Liver (tissue), 3 donors: ENCODE measurements around the gene CYP3A5.
"Not testable (repeated sequence)": the region's sequence is repeated elsewhere in the genome, so short reads cannot be mapped to it uniquely, and the experiment has no call there.

Experiments used
- CTCF ChIP-seq: fragments of 150-350 bp; IDR thresholded peaks from 2 replicates; pipeline ENCODE4 v1.5.1; 2017; ENCODE audit warnings: improper control_type of control experiment, low read depth, low read length; ENCODE audit not compliant: missing input control
- EGR1 ChIP-seq, 2 donors: IDR thresholded peaks; 2 replicates each; pipeline ENCODE4 v1.6.1; 2016 to 2018; ENCODE audit warnings: antibody characterized with exemption in 2 of 2, low read depth in 2 of 2
- MAX ChIP-seq: IDR thresholded peaks from 2 replicates; pipeline ENCODE4 v1.6.1; 2016; ENCODE audit warnings: antibody characterized with exemption
- SP1 ChIP-seq: IDR thresholded peaks from 2 replicates; pipeline ENCODE4 v1.6.1; 2018; ENCODE audit warnings: antibody characterized with exemption, mild to moderate bottlenecking
- TF ChIP-seq, protein P1 (sequence below): IDR thresholded peaks from 2 replicates; pipeline ENCODE4 v1.6.1; 2016; ENCODE audit warnings: antibody characterized with exemption, mild to moderate bottlenecking
- TF ChIP-seq, protein P2 (sequence below): IDR thresholded peaks from 2 replicates; pipeline ENCODE4 v1.6.1; 2016; ENCODE audit warnings: antibody characterized with exemption
- donor health status: healthy.
- donor health status: healthy.

DNA sequence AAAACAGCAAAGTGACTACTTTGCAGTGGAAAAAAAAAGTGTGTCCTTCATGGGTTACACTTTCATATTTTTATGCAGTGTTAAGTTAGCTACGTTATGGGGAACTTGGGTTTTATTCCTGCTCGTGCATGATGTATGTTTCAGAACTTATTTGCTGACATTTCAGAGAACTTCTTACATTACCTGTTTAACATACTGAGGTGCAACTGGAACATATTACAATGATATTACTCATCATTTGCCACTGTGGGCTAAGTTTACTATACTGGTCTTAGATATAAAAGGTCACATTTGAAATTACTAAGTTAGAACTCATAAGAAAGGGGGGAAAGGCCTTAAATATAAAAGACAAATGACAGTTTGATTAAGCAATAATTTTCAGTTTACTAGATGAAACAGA lies 42.4 kb downstream of the CYP3A5 start:
- not testable (repeated sequence) for TF ChIP-seq CTCF; EGR1 (IDR thresholded peaks at IDR 0.05; ENCODE audit: low read depth in 2 of 2); MAX; SP1
- TF ChIP-seq, protein P1, sequence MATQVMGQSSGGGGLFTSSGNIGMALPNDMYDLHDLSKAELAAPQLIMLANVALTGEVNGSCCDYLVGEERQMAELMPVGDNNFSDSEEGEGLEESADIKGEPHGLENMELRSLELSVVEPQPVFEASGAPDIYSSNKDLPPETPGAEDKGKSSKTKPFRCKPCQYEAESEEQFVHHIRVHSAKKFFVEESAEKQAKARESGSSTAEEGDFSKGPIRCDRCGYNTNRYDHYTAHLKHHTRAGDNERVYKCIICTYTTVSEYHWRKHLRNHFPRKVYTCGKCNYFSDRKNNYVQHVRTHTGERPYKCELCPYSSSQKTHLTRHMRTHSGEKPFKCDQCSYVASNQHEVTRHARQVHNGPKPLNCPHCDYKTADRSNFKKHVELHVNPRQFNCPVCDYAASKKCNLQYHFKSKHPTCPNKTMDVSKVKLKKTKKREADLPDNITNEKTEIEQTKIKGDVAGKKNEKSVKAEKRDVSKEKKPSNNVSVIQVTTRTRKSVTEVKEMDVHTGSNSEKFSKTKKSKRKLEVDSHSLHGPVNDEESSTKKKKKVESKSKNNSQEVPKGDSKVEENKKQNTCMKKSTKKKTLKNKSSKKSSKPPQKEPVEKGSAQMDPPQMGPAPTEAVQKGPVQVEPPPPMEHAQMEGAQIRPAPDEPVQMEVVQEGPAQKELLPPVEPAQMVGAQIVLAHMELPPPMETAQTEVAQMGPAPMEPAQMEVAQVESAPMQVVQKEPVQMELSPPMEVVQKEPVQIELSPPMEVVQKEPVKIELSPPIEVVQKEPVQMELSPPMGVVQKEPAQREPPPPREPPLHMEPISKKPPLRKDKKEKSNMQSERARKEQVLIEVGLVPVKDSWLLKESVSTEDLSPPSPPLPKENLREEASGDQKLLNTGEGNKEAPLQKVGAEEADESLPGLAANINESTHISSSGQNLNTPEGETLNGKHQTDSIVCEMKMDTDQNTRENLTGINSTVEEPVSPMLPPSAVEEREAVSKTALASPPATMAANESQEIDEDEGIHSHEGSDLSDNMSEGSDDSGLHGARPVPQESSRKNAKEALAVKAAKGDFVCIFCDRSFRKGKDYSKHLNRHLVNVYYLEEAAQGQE, result not testable (repeated sequence)
- TF ChIP-seq, protein P2, sequence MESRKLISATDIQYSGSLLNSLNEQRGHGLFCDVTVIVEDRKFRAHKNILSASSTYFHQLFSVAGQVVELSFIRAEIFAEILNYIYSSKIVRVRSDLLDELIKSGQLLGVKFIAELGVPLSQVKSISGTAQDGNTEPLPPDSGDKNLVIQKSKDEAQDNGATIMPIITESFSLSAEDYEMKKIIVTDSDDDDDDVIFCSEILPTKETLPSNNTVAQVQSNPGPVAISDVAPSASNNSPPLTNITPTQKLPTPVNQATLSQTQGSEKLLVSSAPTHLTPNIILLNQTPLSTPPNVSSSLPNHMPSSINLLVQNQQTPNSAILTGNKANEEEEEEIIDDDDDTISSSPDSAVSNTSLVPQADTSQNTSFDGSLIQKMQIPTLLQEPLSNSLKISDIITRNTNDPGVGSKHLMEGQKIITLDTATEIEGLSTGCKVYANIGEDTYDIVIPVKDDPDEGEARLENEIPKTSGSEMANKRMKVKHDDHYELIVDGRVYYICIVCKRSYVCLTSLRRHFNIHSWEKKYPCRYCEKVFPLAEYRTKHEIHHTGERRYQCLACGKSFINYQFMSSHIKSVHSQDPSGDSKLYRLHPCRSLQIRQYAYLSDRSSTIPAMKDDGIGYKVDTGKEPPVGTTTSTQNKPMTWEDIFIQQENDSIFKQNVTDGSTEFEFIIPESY, result not testable (repeated sequence)
